MCF 10A (cell line): Measurements from ENCODE around the gene COMP. TPM values are rescaled to one million over a fixed set of nuclear protein-coding genes. Genes with fewer than 3 reads are reported as not detected.

Experiments
- BruUV-seq: library from RNA; stranded (reverse); fragments of 400-500 nt; replicated peaks from 2 replicates; lab custom pipeline; 2021; lab: Mats Ljungman, UMichigan
- CTCF ChIA-PET: fragments of 300-600 bp; sonication (Branson Sonifier 250); formaldehyde crosslinking; extraction: SDS; loops from one replicate; lab custom pipeline; 2021; ENCODE audit warnings: antibody characterized with exemption, inconsistent platforms; lab: Yijun Ruan, JAX
- POLR2A ChIA-PET: fragments of 300-600, 350-650 bp; sonication (Branson Sonifier 250); formaldehyde crosslinking; extraction: SDS; loops from one replicate; lab custom pipeline; 2020; ENCODE audit warnings: antibody characterized with exemption, inconsistent platforms; lab: Yijun Ruan, JAX
- DNase-seq: peaks from one replicate; pipeline ENCODE4 v3.0.0-alpha.2; 2018; ENCODE audit not compliant: unreplicated experiment
- H3K27ac Mint-ChIP-seq: one replicate; pipeline ENCODE4 v1.8.0; 2022; ENCODE audit warnings: mild to moderate bottlenecking, low read depth, mixed read lengths; ENCODE audit not compliant: unreplicated experiment
- H3K27me3 Mint-ChIP-seq: one replicate; pipeline ENCODE4 v1.8.0; 2022; ENCODE audit warnings: mixed read lengths; ENCODE audit not compliant: insufficient read depth, unreplicated experiment
- H3K36me3 Mint-ChIP-seq: one replicate; pipeline ENCODE4 v1.8.0; 2022; ENCODE audit warnings: mild to moderate bottlenecking, moderate library complexity, mixed read lengths; ENCODE audit not compliant: insufficient read depth, unreplicated experiment
- H3K4me1 Mint-ChIP-seq: one replicate; pipeline ENCODE4 v1.8.0; 2022; ENCODE audit warnings: mixed read lengths; ENCODE audit not compliant: insufficient read depth, unreplicated experiment
- H3K4me3 Mint-ChIP-seq: one replicate; pipeline ENCODE4 v1.8.0; 2022; ENCODE audit warnings: mild to moderate bottlenecking, moderate library complexity, mixed read lengths; ENCODE audit not compliant: unreplicated experiment
- H3K9me3 Mint-ChIP-seq: one replicate; pipeline ENCODE4 v1.8.0; 2022; ENCODE audit warnings: mixed read lengths; ENCODE audit not compliant: unreplicated experiment
- intact Hi-C: fragments of 100-400 bp; cut with micrococcal nuclease; formaldehyde crosslinking; loops from 2 replicates; pipeline ENCODE4 v1.14.1; 2022
- total RNA-seq: library from RNA; stranded (reverse); gene quantifications from 2 replicates; pipeline ENCODE4 v1.2.3, GENCODE V29; 2022
- TF ChIP-seq, protein P1 (sequence below): fragments of 200-600 bp; IDR thresholded peaks from one replicate; pipeline ENCODE4 v1.8.0; 2022; ENCODE audit warnings: antibody characterized with exemption, mild to moderate bottlenecking; ENCODE audit not compliant: unreplicated experiment

COMP gene
- total RNA-seq, 1 experiment from 2014 or later, result not detected

DNA sequence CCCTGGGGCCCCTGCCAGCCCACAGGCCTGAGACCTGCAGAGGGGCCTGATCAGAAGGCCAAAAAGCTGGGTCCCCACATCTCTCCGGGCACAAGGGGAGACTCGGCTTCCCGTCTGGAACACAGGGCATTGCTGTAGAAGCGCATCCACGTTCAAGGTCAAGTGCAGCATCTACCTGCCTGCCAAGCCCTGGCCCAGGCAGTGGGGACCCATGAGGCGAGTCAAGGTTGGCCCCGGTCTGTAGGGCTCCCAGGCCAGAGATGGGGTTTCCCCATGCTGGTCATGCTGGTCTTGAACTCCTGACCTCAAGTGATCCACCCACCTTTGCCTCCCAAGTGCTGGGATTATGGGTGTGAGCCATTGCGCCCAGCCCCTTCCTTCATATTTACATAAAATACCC lies 13.5 kb upstream of the COMP start:
- no peak for DNase-seq
- Mint-ChIP-seq H3K27ac (no peak overlapping the region), H3K9me3 (no peaks in the 10 kb centered on the region), H3K4me1 (no peaks in the 10 kb centered on the region), H3K36me3 (no peaks in the 10 kb centered on the region), H3K4me3 (no peak overlapping the region), H3K27me3 (no peaks in the 10 kb centered on the region)
- CTCF ChIA-PET, result no interaction called here
- BruUV-seq, result no TSS peak
- intact Hi-C loops, result no loop called here
- TF ChIP-seq, protein P1, sequence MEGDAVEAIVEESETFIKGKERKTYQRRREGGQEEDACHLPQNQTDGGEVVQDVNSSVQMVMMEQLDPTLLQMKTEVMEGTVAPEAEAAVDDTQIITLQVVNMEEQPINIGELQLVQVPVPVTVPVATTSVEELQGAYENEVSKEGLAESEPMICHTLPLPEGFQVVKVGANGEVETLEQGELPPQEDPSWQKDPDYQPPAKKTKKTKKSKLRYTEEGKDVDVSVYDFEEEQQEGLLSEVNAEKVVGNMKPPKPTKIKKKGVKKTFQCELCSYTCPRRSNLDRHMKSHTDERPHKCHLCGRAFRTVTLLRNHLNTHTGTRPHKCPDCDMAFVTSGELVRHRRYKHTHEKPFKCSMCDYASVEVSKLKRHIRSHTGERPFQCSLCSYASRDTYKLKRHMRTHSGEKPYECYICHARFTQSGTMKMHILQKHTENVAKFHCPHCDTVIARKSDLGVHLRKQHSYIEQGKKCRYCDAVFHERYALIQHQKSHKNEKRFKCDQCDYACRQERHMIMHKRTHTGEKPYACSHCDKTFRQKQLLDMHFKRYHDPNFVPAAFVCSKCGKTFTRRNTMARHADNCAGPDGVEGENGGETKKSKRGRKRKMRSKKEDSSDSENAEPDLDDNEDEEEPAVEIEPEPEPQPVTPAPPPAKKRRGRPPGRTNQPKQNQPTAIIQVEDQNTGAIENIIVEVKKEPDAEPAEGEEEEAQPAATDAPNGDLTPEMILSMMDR, result no peak
- POLR2A ChIA-PET, result no interaction called here

DNA sequence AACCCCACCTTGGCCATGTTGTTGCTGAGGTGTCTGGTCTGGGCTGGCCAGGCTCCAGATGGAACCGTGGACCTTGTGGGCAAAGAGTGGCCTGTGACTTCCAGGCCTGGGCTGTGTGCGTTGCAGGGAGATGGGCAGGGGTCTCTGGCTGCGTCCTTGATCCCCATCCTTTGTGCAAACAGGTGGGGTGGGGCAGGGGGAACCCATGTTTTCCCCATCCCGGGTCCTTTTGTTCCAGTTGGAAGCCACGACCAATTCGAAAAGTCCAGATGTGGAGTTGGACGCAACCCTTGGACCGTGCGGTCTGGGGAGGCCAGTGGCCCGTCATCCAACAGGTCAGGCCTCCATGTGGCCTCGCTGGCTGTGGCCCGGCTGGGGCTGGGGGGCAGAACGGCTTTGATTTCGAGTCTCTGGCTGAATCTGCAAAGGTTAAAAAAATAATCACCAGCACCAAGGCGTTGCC lies 13.1 kb upstream of the COMP start:
- H3K9me3 Mint-ChIP-seq, result no peaks in the 10 kb centered on the region
- TF ChIP-seq, protein P1, result no peak
- ChIA-PET CTCF (no interaction called here), POLR2A (no interaction called here)
- DNase-seq, result no peak
- intact Hi-C loops, result no loop called here
- no peak overlapping the region for H3K27ac Mint-ChIP-seq
- H3K4me1 Mint-ChIP-seq, result no peaks in the 10 kb centered on the region
- no peaks in the 10 kb centered on the region for H3K27me3 Mint-ChIP-seq
- BruUV-seq, result no TSS peak
- no peak overlapping the region for H3K4me3 Mint-ChIP-seq
- no peaks in the 10 kb centered on the region for H3K36me3 Mint-ChIP-seq

DNA sequence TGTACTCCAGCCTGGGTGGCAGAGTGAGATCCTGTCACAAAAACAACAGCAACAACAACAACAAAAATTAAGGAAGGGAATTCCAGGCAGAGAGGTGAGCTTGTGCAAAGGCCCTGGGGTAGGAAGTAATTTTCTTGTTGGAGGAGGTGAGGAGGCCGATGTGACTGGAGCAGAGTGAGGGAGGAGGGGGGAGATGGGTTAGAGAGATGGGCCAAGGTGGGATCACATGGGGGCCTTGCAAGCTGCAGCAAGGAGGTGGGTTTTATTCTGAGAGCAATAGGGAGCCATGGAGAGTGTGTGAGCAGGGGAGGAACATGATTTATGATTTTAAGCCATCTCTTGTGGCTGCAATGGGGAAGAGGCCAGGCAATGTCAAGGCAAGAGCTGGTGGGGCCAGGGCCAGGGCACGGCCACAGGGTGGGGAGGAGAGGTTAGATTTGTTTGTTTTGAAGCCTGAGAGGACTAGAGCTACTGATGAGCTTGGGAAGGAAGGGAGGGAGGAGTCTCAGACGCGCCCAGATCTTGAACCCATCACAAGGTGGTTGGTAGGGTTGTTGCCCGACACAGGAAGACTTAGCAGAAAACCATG lies 12.5 kb upstream of the COMP start:
- intact Hi-C loops, result no loop called here
- TF ChIP-seq, protein P1, result no peak
- Mint-ChIP-seq H3K27me3 (no peaks in the 10 kb centered on the region), H3K4me3 (no peak overlapping the region), H3K36me3 (no peaks in the 10 kb centered on the region), H3K27ac (no peak overlapping the region), H3K4me1 (no peaks in the 10 kb centered on the region), H3K9me3 (no peaks in the 10 kb centered on the region)
- BruUV-seq, result no TSS peak
- CTCF ChIA-PET, result no interaction called here
- DNase-seq, result no peak
- POLR2A ChIA-PET, result no interaction called here

DNA sequence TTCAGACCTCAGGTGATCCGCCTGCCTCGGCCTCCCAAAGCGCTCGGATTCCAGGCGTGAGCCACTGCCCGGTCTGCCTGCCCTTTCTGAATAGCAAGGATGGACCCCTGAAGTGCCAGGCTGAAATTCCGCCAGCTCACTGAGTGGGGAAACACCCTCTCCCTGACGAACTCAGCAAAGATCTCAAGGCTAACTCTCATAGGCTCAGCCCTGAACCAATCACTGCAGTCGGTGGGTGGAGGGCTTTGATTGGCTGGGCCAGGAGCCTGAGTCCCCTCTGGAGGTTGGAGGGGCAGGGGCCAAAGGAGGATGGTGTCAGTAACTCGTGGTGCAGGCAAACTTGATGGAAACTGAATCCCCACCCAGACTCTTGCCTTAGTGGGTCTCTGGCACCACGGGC lies 11.2 kb upstream of the COMP start:
- H3K4me3 Mint-ChIP-seq, result no peak overlapping the region
- H3K4me1 Mint-ChIP-seq, result no peaks in the 10 kb centered on the region
- ChIA-PET CTCF (interaction anchor here (0.7 kb wide), 1 partner anchor 126 kb away, joined by 3 read pairs; no protein-coding TSS in a partner anchor), POLR2A (no interaction called here)
- intact Hi-C loops, result no loop called here
- DNase-seq, result no peak
- H3K9me3 Mint-ChIP-seq, result no peaks in the 10 kb centered on the region
- BruUV-seq, result no TSS peak
- TF ChIP-seq, protein P1, result no peak
- H3K27ac Mint-ChIP-seq, result no peak overlapping the region
- peaks cover 5% of the 10 kb centered on the region for H3K27me3 Mint-ChIP-seq
- H3K36me3 Mint-ChIP-seq, result no peaks in the 10 kb centered on the region
